ENCODE data around the gene TUT4.

TUT4 gene

GRCh38 chr1:52474807-52475206 lies 78.1 kb downstream of the TUT4 start:
- no peaks in the 10 kb centered on the region for H3K9me3 Mint-ChIP-seq
- no peak overlapping the region for H3K27ac Mint-ChIP-seq
- H3K27me3 Mint-ChIP-seq, result no peaks in the 10 kb centered on the region
- no peak overlapping the region for H3K4me3 Mint-ChIP-seq
- H3K36me3 Mint-ChIP-seq, result peaks cover 3% of the 10 kb centered on the region
- peaks cover 4% of the 10 kb centered on the region for H3K4me1 Mint-ChIP-seq

DNA sequence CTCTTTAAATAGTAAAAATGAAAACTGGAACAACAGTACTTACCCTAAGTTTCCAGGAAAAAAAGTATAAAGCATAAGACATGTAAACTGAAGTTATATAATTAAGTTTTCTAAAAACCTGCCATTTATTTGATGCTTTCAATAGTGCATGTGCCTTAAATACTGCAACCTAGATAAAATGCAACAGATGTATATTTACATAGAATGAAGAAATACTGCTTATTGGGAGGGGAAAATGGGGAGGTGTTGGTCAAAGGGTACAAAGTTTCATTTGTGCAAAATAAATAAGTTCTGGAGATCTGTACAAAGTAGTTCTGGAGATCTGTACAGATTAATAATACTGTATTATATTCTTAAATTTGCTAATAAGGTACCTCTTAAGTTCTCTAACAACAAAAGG lies 79.9 kb downstream of the TUT4 start:
- Mint-ChIP-seq H3K36me3 (peaks cover 3% of the 10 kb centered on the region), H3K4me1 (peaks cover 4% of the 10 kb centered on the region), H3K27me3 (no peaks in the 10 kb centered on the region), H3K27ac (no peak overlapping the region), H3K4me3 (no peak overlapping the region), H3K9me3 (no peaks in the 10 kb centered on the region)

DNA sequence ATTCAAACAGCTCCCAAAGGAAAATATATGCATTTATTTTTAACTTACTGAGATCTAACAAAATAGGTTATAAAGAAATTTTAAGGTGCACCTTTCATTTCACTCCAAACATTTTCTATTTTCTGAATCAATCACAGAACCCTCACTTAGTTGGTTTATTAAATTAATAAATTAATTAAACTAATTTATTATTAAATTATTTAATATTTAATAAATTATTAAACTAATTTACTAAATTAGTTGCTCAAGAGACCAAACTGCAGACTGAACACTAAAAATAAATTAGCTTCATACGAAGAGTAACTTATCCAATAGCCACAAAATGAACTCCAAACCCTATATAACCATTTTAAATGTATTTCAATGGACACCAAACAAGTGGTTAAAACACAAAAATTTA lies 80.5 kb downstream of the TUT4 start:
- peaks cover 8% of the 10 kb centered on the region for H3K4me1 Mint-ChIP-seq
- H3K4me3 Mint-ChIP-seq, result no peak overlapping the region
- no peaks in the 10 kb centered on the region for H3K9me3 Mint-ChIP-seq
- H3K27ac Mint-ChIP-seq, result no peak overlapping the region
- H3K27me3 Mint-ChIP-seq, result no peaks in the 10 kb centered on the region
- H3K36me3 Mint-ChIP-seq, result peaks cover 7% of the 10 kb centered on the region

- Mint-ChIP-seq H3K4me1 (peaks cover 11% of the 10 kb centered on the region), H3K36me3 (peaks cover 11% of the 10 kb centered on the region), H3K9me3 (no peaks in the 10 kb centered on the region), H3K27me3 (no peaks in the 10 kb centered on the region), H3K4me3 (no peak overlapping the region), H3K27ac (no peak overlapping the region)
Observed at GRCh38 chr1:52469108-52469507, 83.8 kb downstream of the TUT4 start.

- no peak overlapping the region for H3K4me3 Mint-ChIP-seq
- H3K4me1 Mint-ChIP-seq, result peaks cover 7% of the 10 kb centered on the region
- no peak overlapping the region for H3K27ac Mint-ChIP-seq
- no peaks in the 10 kb centered on the region for H3K27me3 Mint-ChIP-seq
- H3K36me3 Mint-ChIP-seq, result peaks cover 9% of the 10 kb centered on the region
- H3K9me3 Mint-ChIP-seq, result no peaks in the 10 kb centered on the region
Observed at GRCh38 chr1:52463891-52464290, 89.0 kb downstream of the TUT4 start.

DNA sequence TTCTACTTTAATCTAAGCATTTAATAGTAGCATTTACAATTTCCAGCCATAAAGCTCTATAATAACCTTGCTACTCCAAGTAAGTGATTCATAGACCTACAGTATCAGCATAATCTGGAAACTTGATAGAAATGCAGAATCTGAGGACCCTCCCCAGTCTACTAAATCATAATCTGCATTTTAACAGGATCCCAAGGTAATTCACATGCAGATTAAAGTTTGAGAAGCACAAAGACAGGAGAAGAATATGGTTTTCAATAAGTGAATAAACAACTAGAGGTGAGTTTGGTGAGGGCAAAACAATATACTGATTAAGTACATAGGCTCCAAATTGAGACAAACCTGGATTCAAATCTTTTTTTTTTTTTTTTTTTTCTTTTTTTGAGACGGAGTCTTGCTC lies 91.1 kb downstream of the TUT4 start:
- Mint-ChIP-seq H3K4me1 (no peaks in the 10 kb centered on the region), H3K9me3 (no peaks in the 10 kb centered on the region), H3K36me3 (peaks cover 11% of the 10 kb centered on the region), H3K27ac (peak overlapping the region; percentile 62), H3K27me3 (no peaks in the 10 kb centered on the region), H3K4me3 (no peak overlapping the region)

DNA sequence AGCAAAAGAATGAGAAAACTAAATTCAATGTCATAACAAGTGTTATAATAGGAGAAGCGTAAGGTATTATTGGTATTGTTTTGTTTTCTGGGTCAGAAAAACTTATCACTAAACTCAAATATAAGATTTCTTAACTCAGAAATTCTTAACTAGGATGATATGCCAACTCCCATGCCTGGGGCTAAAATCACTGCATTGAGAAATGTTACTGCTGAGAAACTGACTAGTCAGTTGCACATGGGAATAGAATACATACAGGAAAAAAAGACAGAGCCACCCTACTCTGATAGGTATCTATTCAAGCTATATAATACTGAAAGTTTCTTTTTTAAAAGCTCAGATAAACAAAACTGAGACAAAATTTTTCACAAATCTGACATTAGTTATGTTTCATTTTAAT lies 92.2 kb downstream of the TUT4 start:
- H3K4me3 Mint-ChIP-seq, result no peak overlapping the region
- H3K36me3 Mint-ChIP-seq, result peaks cover 11% of the 10 kb centered on the region
- no peaks in the 10 kb centered on the region for H3K9me3 Mint-ChIP-seq
- H3K4me1 Mint-ChIP-seq, result no peaks in the 10 kb centered on the region
- no peaks in the 10 kb centered on the region for H3K27me3 Mint-ChIP-seq
- H3K27ac Mint-ChIP-seq, result no peak overlapping the region

DNA sequence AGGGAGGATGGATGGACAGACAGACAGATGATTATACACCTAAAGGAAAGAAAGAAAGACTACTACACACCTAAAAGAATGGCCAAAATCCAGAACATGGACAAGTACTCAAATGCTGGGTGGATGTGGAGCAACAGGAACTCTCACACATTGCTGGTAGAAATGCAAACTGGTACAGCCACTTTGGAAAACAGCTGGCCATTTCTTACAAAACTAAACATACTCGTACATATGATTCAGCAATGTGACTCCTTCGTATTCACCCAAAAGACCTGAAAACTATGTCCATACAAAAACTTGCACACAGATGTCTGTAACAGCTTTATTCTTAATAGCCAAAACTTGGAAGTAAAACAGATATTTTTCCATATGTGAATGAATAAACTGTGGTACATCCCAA lies 97.2 kb downstream of the TUT4 start:
- Mint-ChIP-seq H3K27me3 (no peaks in the 10 kb centered on the region), H3K36me3 (peaks cover 13% of the 10 kb centered on the region), H3K9me3 (no peaks in the 10 kb centered on the region), H3K4me1 (no peaks in the 10 kb centered on the region), H3K27ac (no peak overlapping the region), H3K4me3 (no peak overlapping the region)

- Mint-ChIP-seq H3K9me3 (no peaks in the 10 kb centered on the region), H3K27ac (no peak overlapping the region), H3K27me3 (no peaks in the 10 kb centered on the region), H3K4me1 (no peaks in the 10 kb centered on the region), H3K4me3 (no peak overlapping the region), H3K36me3 (peaks cover 11% of the 10 kb centered on the region)
Observed at GRCh38 chr1:52454779-52455178, 98.1 kb downstream of the TUT4 start.

DNA sequence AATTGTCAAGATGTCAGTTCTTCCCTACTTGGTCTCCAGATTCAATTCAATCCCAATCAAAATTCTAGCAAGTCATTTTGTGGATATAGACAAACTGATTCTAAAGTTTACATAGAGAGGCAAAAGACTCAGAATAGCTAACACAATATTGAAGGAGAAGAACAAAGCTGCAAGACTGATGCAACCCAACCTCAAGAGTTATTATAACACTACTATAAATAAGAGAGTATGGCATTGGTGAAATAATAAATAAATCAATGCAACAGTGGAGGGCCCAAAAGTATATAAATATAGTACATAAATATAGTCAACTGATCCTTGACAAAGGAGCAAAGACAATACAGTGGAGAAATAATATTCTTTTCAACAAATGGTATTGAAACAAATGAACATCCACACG lies 98.8 kb downstream of the TUT4 start:
- no peak overlapping the region for H3K4me3 Mint-ChIP-seq
- H3K27ac Mint-ChIP-seq, result no peak overlapping the region
- H3K9me3 Mint-ChIP-seq, result no peaks in the 10 kb centered on the region
- no peaks in the 10 kb centered on the region for H3K4me1 Mint-ChIP-seq
- H3K27me3 Mint-ChIP-seq, result no peaks in the 10 kb centered on the region
- peaks cover 11% of the 10 kb centered on the region for H3K36me3 Mint-ChIP-seq

GRCh38 chr1:52444463-52444862 lies 108.4 kb downstream of the TUT4 start:
- Mint-ChIP-seq H3K4me1 (no peaks in the 10 kb centered on the region), H3K27ac (no peak overlapping the region), H3K9me3 (no peaks in the 10 kb centered on the region), H3K36me3 (peaks cover 14% of the 10 kb centered on the region), H3K27me3 (no peaks in the 10 kb centered on the region), H3K4me3 (no peak overlapping the region)

- no peak overlapping the region for H3K27ac Mint-ChIP-seq
Observed at GRCh38 chr1:52439976-52440375, 112.9 kb downstream of the TUT4 start.

DNA sequence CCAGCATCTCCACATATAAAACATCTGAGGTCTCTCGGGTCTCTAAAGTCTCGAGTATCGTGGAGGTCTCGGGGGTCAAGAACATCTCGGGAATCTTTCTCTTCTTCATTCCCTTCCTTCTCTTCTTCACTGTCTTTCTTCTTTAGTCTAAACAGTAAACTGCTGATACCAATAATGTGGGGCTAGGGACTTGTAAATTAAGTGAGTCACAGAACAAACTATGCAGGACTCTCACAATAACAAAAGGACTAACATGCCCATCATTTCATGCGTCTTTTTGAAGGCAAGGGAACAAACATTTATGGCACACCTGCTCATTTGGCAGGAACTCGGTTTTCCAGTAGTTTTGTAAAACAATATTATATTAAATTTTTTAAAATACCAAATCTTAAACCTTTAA lies 116.1 kb downstream of the TUT4 start:
- Mint-ChIP-seq H3K9me3 (no peaks in the 10 kb centered on the region), H3K36me3 (peaks cover 18% of the 10 kb centered on the region), H3K27ac (no peak overlapping the region), H3K4me1 (no peaks in the 10 kb centered on the region), H3K27me3 (no peaks in the 10 kb centered on the region), H3K4me3 (no peak overlapping the region)

More at GRCh38 chr1:52439976-52440375, 112.9 kb downstream of the TUT4 start:
- Mint-ChIP-seq H3K9me3 (no peaks in the 10 kb centered on the region), H3K27me3 (no peaks in the 10 kb centered on the region), H3K4me1 (no peaks in the 10 kb centered on the region), H3K4me3 (no peak overlapping the region), H3K36me3 (peaks cover 15% of the 10 kb centered on the region)

DNA sequence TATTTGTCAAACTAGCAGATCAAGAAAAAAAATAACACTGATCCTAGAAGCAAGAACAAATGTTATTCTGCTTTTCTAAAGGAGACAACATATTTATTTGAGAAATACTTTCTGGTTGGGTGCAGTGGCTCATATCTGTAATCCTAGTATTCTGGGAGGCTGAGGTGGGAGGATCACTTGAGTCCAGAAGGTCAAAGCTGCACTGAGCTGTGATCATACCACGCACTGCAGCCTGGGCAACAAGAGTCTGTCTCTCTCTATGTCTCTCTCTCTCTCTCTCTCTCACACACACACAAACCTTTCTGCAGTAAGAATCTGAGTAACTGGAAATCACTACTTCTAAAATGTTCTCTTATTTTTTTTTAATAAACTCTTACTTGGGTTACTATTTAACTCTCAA lies 117.2 kb downstream of the TUT4 start:
- Mint-ChIP-seq H3K27ac (peak overlapping the region; percentile 24), H3K36me3 (peaks cover 21% of the 10 kb centered on the region), H3K4me3 (no peak overlapping the region)

GRCh38 chr1:52435211-52435610 lies 117.7 kb downstream of the TUT4 start:
- H3K36me3 Mint-ChIP-seq, result peaks cover 21% of the 10 kb centered on the region
- no peak overlapping the region for H3K4me3 Mint-ChIP-seq
- H3K27ac Mint-ChIP-seq, result peak overlapping the region; percentile 24
- H3K27me3 Mint-ChIP-seq, result no peaks in the 10 kb centered on the region
- no peaks in the 10 kb centered on the region for H3K4me1 Mint-ChIP-seq
- H3K9me3 Mint-ChIP-seq, result no peaks in the 10 kb centered on the region

More for the DNA sequence above, 117.2 kb downstream of the TUT4 start:
- H3K9me3 Mint-ChIP-seq, result no peaks in the 10 kb centered on the region
- no peaks in the 10 kb centered on the region for H3K27me3 Mint-ChIP-seq
- H3K4me1 Mint-ChIP-seq, result no peaks in the 10 kb centered on the region

- peaks cover 19% of the 10 kb centered on the region for H3K36me3 Mint-ChIP-seq
- no peaks in the 10 kb centered on the region for H3K9me3 Mint-ChIP-seq
- H3K27me3 Mint-ChIP-seq, result no peaks in the 10 kb centered on the region
- H3K27ac Mint-ChIP-seq, result no peak overlapping the region
- no peak overlapping the region for H3K4me3 Mint-ChIP-seq
- peaks cover 1% of the 10 kb centered on the region for H3K4me1 Mint-ChIP-seq
Observed at GRCh38 chr1:52432807-52433206, 120.1 kb downstream of the TUT4 start.

GRCh38 chr1:52427152-52427551 lies 125.7 kb downstream of the TUT4 start:
- peak overlapping the region; percentile 94 for H3K27ac Mint-ChIP-seq
- no peaks in the 10 kb centered on the region for H3K27me3 Mint-ChIP-seq
- H3K9me3 Mint-ChIP-seq, result no peaks in the 10 kb centered on the region
- H3K36me3 Mint-ChIP-seq, result peaks cover 18% of the 10 kb centered on the region
- peaks cover 50% of the 10 kb centered on the region for H3K4me1 Mint-ChIP-seq
- H3K4me3 Mint-ChIP-seq, result peak overlapping the region; percentile 11

Measured in activated naive CD4-positive, alpha-beta T cell treated with anti-CD3 and anti-CD28 coated beads, Interleukin-2, amount 50 U/mL, for 24 hours (primary cell).